Liver (tissue), 9 donors: ENCODE results near the gene KIF26A. TPM values are rescaled to one million over a fixed set of nuclear protein-coding genes. Genes with fewer than 3 reads are reported as not detected.

Experiments used
- DNase-seq: peaks from one replicate; pipeline ENCODE4 v3.0.0-alpha.2; 2017; ENCODE audit warnings: low spot score
- H3K27ac ChIP-seq, 2 donors: one replicate each; pipeline ENCODE4 v1.7.0; 2013; ENCODE audit warnings: inconsistent platforms in 2 of 2, low read length in 2 of 2, control low read depth in 1 of 2, low read depth in 1 of 2, mild to moderate bottlenecking in 1 of 2
- H3K27me3 ChIP-seq, 4 donors: one replicate each; pipeline versions ENCODE4 v1.6.1 to v1.7.0; 2013; ENCODE audit warnings: low read length in 3 of 4, inconsistent platforms in 1 of 4, mild to moderate bottlenecking in 1 of 4, moderate library complexity in 1 of 4; ENCODE audit not compliant: control insufficient read depth in 4 of 4, insufficient read depth in 4 of 4
- H3K36me3 ChIP-seq, 4 donors: one replicate each; pipeline versions ENCODE4 v1.6.1 to v1.7.0; 2013; ENCODE audit warnings: low read length in 3 of 4, mild to moderate bottlenecking in 3 of 4, low read depth in 1 of 4, moderate library complexity in 1 of 4; ENCODE audit not compliant: control insufficient read depth in 4 of 4, insufficient read depth in 3 of 4
- H3K4me1 ChIP-seq, 4 donors: one replicate each; pipeline versions ENCODE4 v1.6.1 to v1.7.0; 2013; ENCODE audit warnings: low read length in 3 of 4, mild to moderate bottlenecking in 3 of 4, moderate library complexity in 1 of 4; ENCODE audit not compliant: control insufficient read depth in 4 of 4, insufficient read depth in 4 of 4
- H3K4me3 ChIP-seq, 3 donors: one replicate each; pipeline versions ENCODE4 v1.6.1 to v1.7.0; 2013; ENCODE audit warnings: low read length in 3 of 3, control low read depth in 1 of 3, low read depth in 1 of 3, mild to moderate bottlenecking in 1 of 3
- H3K9ac ChIP-seq, 2 donors: one replicate each; pipeline ENCODE4 v1.7.0; 2013; ENCODE audit warnings: low read length in 2 of 2, mild to moderate bottlenecking in 2 of 2, moderate library complexity in 2 of 2, control low read depth in 1 of 2, low read depth in 1 of 2
- H3K9me3 ChIP-seq, 4 donors: one replicate each; pipeline versions ENCODE4 v1.6.1 to v1.7.0; 2013; ENCODE audit warnings: low read length in 3 of 4; ENCODE audit not compliant: control insufficient read depth in 4 of 4
- FOXA2 ChIP-seq: IDR thresholded peaks from 2 replicates; pipeline ENCODE4 v1.6.1; 2016; ENCODE audit warnings: antibody characterized with exemption
- HNF4A ChIP-seq, 2 donors: conservative IDR thresholded peaks; 2 replicates each; pipeline ENCODE4 v1.6.1; 2016; ENCODE audit warnings: antibody characterized with exemption in 2 of 2, mild to moderate bottlenecking in 2 of 2
- HNF4G ChIP-seq: IDR thresholded peaks from 2 replicates; pipeline ENCODE4 v1.6.1; 2016; ENCODE audit warnings: antibody characterized with exemption
- JUND ChIP-seq, 2 donors: IDR thresholded peaks; 2 replicates each; pipeline ENCODE4 v1.6.1; 2016; ENCODE audit warnings: antibody characterized with exemption in 2 of 2
- NR2F2 ChIP-seq: IDR thresholded peaks from 2 replicates; pipeline ENCODE4 v1.6.1; 2016; ENCODE audit warnings: antibody characterized with exemption
- RAD21 ChIP-seq, 2 donors: IDR thresholded peaks; 2 replicates each; pipeline ENCODE4 v1.6.1; 2016; ENCODE audit warnings: antibody characterized with exemption in 2 of 2, mild to moderate bottlenecking in 2 of 2
- RXRA ChIP-seq, 2 donors: IDR thresholded peaks; 2 replicates each; pipeline ENCODE4 v1.6.1; 2017 to 2018; ENCODE audit warnings: antibody characterized with exemption in 2 of 2, mild to moderate bottlenecking in 1 of 2
- TAF1 ChIP-seq: conservative IDR thresholded peaks from 2 replicates; pipeline ENCODE4 v1.6.1; 2016; ENCODE audit warnings: antibody characterized with exemption, mild to moderate bottlenecking
- YY1 ChIP-seq: IDR thresholded peaks from 2 replicates; pipeline ENCODE4 v1.6.1; 2016; ENCODE audit warnings: antibody characterized with exemption, mild to moderate bottlenecking
- WGBS: extraction: QIAGEN DNeasy Blood & Tissue Kit; methylation state at CpG from one replicate; pipeline ENCODE4 v1.1.7; 2013; 5-methylcytosine and 5-hydroxymethylcytosine counted together
- polyA plus RNA-seq, 2 donors: library from polyadenylated mRNA; stranded (reverse) in 1 of 2; unstranded in 1 of 2; fragments of 200-250 nt in 1 of 2; fragments of >200 nt in 1 of 2; fragmentation: Nextera tagmentation in 1 of 2; extraction: Ambion mirVana in 1 of 2; gene quantifications; one replicate each; pipeline versions ENCODE4 v1.2.1 to v1.2.3, GENCODE V29; 2013 to 2015
- total RNA-seq, 2 donors: library from RNA; depleted of rRNA; stranded (reverse); fragments of >200 nt; gene quantifications; one replicate each; pipeline ENCODE4 v1.2.3, GENCODE V29; 2014
- TF ChIP-seq, protein P1 (sequence below): IDR thresholded peaks from 2 replicates; pipeline ENCODE4 v1.6.1; 2016; ENCODE audit warnings: antibody characterized with exemption
- TF ChIP-seq, protein P2 (sequence below): IDR thresholded peaks from 2 replicates; pipeline ENCODE4 v1.6.1; 2016; ENCODE audit warnings: antibody characterized with exemption, mild to moderate bottlenecking
- TF ChIP-seq, protein P3 (sequence below): fragments of 150-350 bp; IDR thresholded peaks from 2 replicates; pipeline ENCODE4 v1.5.1; 2017; ENCODE audit warnings: improper control_type of control experiment, low read depth, low read length; ENCODE audit not compliant: missing input control
- TF ChIP-seq, protein P4 (sequence below): IDR thresholded peaks from 2 replicates; pipeline ENCODE4 v1.6.1; 2016; ENCODE audit warnings: antibody characterized with exemption
- donor health status: healthy.
- donor health status: healthy.
- donor health status: healthy.
- donor health status: healthy.
- donor health status: healthy.

KIF26A gene
- total and polyA plus RNA-seq, 4 donors, result 0.07 to 10.2 (median 1.3) TPM

DNA sequence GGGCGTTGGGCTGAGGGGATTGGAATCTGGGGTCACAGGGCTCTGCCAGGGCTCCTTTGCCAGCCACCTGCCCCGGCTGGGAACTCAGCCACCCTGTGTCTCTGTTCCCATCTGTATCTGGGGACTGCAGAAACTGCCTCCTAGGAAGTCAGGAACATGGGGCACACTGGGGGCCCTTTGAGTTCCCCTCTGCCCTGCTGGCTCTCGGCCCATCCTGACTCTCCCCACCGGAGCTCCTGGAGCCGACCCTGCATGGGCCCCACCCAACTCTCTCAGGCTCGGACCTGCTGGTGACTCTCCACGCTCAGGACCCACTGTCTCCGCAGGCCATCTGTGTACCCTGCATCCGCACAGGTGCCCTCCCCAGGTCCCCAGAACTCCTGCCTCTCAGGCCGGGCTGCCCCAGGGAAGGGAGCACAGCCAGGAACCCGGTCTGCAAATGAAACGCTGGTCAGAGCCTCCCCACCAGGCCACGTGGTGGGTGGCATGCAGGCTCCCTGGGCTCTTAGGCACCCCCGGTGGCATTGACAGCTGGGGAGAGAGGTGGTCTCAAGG, 82.8 kb downstream of the KIF26A start:
- TF ChIP-seq HNF4G (no peak), YY1 (no peak), NR2F2 (no peak), RXRA (IDR thresholded peaks at IDR 0.05) (no peak), JUND (IDR thresholded peaks at IDR 0.05) (no peak), FOXA2 (no peak), RAD21 (IDR thresholded peaks at IDR 0.05) (no peak)
- TF ChIP-seq, protein P1, sequence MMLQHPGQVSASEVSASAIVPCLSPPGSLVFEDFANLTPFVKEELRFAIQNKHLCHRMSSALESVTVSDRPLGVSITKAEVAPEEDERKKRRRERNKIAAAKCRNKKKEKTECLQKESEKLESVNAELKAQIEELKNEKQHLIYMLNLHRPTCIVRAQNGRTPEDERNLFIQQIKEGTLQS, result no peak
- TF ChIP-seq, protein P2, sequence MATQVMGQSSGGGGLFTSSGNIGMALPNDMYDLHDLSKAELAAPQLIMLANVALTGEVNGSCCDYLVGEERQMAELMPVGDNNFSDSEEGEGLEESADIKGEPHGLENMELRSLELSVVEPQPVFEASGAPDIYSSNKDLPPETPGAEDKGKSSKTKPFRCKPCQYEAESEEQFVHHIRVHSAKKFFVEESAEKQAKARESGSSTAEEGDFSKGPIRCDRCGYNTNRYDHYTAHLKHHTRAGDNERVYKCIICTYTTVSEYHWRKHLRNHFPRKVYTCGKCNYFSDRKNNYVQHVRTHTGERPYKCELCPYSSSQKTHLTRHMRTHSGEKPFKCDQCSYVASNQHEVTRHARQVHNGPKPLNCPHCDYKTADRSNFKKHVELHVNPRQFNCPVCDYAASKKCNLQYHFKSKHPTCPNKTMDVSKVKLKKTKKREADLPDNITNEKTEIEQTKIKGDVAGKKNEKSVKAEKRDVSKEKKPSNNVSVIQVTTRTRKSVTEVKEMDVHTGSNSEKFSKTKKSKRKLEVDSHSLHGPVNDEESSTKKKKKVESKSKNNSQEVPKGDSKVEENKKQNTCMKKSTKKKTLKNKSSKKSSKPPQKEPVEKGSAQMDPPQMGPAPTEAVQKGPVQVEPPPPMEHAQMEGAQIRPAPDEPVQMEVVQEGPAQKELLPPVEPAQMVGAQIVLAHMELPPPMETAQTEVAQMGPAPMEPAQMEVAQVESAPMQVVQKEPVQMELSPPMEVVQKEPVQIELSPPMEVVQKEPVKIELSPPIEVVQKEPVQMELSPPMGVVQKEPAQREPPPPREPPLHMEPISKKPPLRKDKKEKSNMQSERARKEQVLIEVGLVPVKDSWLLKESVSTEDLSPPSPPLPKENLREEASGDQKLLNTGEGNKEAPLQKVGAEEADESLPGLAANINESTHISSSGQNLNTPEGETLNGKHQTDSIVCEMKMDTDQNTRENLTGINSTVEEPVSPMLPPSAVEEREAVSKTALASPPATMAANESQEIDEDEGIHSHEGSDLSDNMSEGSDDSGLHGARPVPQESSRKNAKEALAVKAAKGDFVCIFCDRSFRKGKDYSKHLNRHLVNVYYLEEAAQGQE, result no peak
- TF ChIP-seq, protein P3, sequence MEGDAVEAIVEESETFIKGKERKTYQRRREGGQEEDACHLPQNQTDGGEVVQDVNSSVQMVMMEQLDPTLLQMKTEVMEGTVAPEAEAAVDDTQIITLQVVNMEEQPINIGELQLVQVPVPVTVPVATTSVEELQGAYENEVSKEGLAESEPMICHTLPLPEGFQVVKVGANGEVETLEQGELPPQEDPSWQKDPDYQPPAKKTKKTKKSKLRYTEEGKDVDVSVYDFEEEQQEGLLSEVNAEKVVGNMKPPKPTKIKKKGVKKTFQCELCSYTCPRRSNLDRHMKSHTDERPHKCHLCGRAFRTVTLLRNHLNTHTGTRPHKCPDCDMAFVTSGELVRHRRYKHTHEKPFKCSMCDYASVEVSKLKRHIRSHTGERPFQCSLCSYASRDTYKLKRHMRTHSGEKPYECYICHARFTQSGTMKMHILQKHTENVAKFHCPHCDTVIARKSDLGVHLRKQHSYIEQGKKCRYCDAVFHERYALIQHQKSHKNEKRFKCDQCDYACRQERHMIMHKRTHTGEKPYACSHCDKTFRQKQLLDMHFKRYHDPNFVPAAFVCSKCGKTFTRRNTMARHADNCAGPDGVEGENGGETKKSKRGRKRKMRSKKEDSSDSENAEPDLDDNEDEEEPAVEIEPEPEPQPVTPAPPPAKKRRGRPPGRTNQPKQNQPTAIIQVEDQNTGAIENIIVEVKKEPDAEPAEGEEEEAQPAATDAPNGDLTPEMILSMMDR, result no peak
- no peak overlapping the region for H3K9ac ChIP-seq
- H3K9me3 ChIP-seq, result no peaks in the 10 kb centered on the region
- 88% methylated on average over 14 of the region's 14 CpGs for WGBS
- no peak overlapping the region for H3K27ac ChIP-seq
- no peaks in the 10 kb centered on the region for H3K4me1 ChIP-seq
- no peaks in the 10 kb centered on the region for H3K36me3 ChIP-seq
- DNase-seq, result no peak
- no peak overlapping the region for H3K4me3 ChIP-seq
- peaks cover 0 to 3% (median 0%) of the 10 kb centered on the region in 4 donors for H3K27me3 ChIP-seq

DNA sequence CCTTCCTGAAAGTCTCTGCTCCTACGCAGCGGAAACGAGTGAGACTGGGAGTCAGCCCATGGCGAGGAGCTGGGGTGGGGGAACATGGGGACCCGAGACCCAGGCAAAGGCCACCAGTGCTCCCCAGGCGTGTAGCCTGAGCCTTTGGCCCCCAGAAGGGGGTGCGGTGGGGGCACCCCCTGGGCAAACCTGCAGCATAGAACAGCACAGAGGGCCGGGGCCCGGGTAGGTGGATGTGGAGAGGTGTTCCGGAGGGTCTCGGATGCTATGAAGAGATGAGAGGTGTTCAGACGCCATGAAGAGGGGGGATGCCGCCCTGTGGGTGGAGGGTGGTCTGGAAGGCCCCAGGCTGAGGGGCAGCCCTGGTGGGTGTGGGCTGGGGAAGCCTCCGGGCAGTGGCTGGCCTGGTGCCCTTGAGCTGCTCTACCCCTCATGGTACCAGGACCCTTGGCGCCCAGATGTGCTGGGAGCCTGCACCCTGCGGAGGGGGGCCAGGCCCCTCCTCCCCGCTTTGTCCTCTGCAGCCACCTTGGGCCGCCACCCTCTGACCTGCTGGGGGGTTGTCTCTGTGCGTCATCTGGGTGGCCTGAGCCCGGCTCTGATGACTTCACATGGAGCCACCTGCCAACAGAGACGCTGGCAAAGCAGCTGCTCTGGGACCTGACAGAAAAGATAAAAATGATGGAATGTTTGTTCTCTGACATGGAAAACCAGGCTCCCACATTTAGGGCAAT, 83.4 kb downstream of the KIF26A start:
- no peak overlapping the region for H3K27ac ChIP-seq
- peaks cover 0 to under 1% (median 0%) of the 10 kb centered on the region in 4 donors for H3K9me3 ChIP-seq
- H3K4me1 ChIP-seq, result no peaks in the 10 kb centered on the region
- TF ChIP-seq YY1, result no peak
- TF ChIP-seq, protein P4, sequence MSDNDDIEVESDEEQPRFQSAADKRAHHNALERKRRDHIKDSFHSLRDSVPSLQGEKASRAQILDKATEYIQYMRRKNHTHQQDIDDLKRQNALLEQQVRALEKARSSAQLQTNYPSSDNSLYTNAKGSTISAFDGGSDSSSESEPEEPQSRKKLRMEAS, result no peak
- TF ChIP-seq NR2F2, result no peak
- TF ChIP-seq, protein P1, result no peak
- no peak for TF ChIP-seq RAD21 (IDR thresholded peaks at IDR 0.05)
- TF ChIP-seq FOXA2, result no peak
- TF ChIP-seq HNF4A (conservative IDR thresholded peaks at IDR 0.05), result no peak
- TF ChIP-seq TAF1, result no peak
- TF ChIP-seq, protein P2, result no peak
- TF ChIP-seq JUND (IDR thresholded peaks at IDR 0.05), result no peak
- TF ChIP-seq RXRA (IDR thresholded peaks at IDR 0.05), result no peak
- no peak overlapping the region for H3K9ac ChIP-seq
- WGBS, result 92% methylated on average over 21 of the region's 21 CpGs
- peaks cover 0 to 3% (median 0%) of the 10 kb centered on the region in 4 donors for H3K27me3 ChIP-seq
- no peaks in the 10 kb centered on the region for H3K36me3 ChIP-seq
- no peak overlapping the region for H3K4me3 ChIP-seq
- DNase-seq, result no peak
